GM12878 (cell line): ENCODE results near the gene SEC62. TPM values are rescaled to one million over a fixed set of nuclear protein-coding genes. Genes with fewer than 3 reads are reported as not detected.
A peak's percentile ranks its signal among the peaks of the same experiment; 100 is the strongest.

Source experiments
- ATAC-seq: fragments of 200-7000 bp; cut with Tn5 transposase; 3 replicates; pipeline ENCODE4 v1.9.1; 2020; ENCODE audit warnings: mild to moderate bottlenecking, moderate library complexity
- BruUV-seq: library from RNA; stranded (reverse); fragments of 400-500 nt; replicated peaks from 2 replicates; lab custom pipeline; 2021; lab: Mats Ljungman, UMichigan
- CTCF ChIA-PET: fragments of 300-600 bp; sonication (Branson Sonifier 250); formaldehyde crosslinking; extraction: SDS; loops from one replicate; lab custom pipeline; 2021; ENCODE audit warnings: inconsistent platforms; lab: Yijun Ruan, JAX
- POLR2A ChIA-PET: fragments of 350-600 bp; formaldehyde crosslinking; extraction: SDS; loops from one replicate; lab custom pipeline; 2021; ENCODE audit warnings: inconsistent platforms; lab: Charles Lee
- RAD21 ChIA-PET: fragments of 300-600 bp; sonication (Branson Sonifier 250); formaldehyde crosslinking; loops from one replicate; lab custom pipeline; 2023; ENCODE audit warnings: antibody characterized with exemption; ENCODE audit not compliant: unreplicated experiment; lab: Charles Lee
- SMC1A ChIA-PET: fragments of 300-600 bp; sonication (Branson Sonifier 250); formaldehyde crosslinking; loops from one replicate; lab custom pipeline; 2023; ENCODE audit not compliant: unreplicated experiment, uncharacterized antibody; lab: Charles Lee
- DNase-seq: peaks from one replicate; pipeline ENCODE4 v3.0.0-alpha.2; 2011; ENCODE audit warnings: low read depth, low spot score
- FAIRE-seq: peaks from 3 replicates; lab custom pipeline; 2011; peaks lifted over from hg19 to GRCh38; lab: Jason Lieb, UNC
- H2AFZ ChIP-seq: 2 replicates; pipeline ENCODE4 v1.6.0; 2011; ENCODE audit warnings: low read depth, low read length, control low read depth; ENCODE audit not compliant: control insufficient read depth
- H3K27ac ChIP-seq: 2 replicates; pipeline ENCODE4 v1.5.1; 2011; ENCODE audit warnings: control low read depth; ENCODE audit not compliant: control insufficient read depth, insufficient read depth
- H3K27me3 ChIP-seq, 2 experiments: replicated peaks in 1 of 2; 2 replicates each; pipeline versions ENCODE4 v1.6.0 to v1.6.1; 2011; ENCODE audit warnings: low read length in 1 of 2; ENCODE audit not compliant: control insufficient read depth in 2 of 2, insufficient read depth in 2 of 2
- H3K36me3 ChIP-seq, 2 experiments: 2 replicates each; pipeline ENCODE4 v1.5.1; 2011; ENCODE audit warnings: low read length in 1 of 2; ENCODE audit not compliant: control insufficient read depth in 2 of 2, insufficient read depth in 2 of 2
- H3K4me1 ChIP-seq: 2 replicates; pipeline ENCODE4 v1.6.1; 2011; ENCODE audit warnings: mild to moderate bottlenecking, low read length, moderate library complexity, mixed read lengths; ENCODE audit not compliant: control insufficient read depth, insufficient read depth
- H3K4me2 ChIP-seq: 2 replicates; pipeline ENCODE4 v1.6.0; 2011; ENCODE audit warnings: control low read depth; ENCODE audit not compliant: control insufficient read depth, insufficient read depth
- H3K4me3 ChIP-seq: fragments of 200-600 bp; sonication (generic); 2 replicates; pipeline ENCODE4 v1.5.1; 2016
- H3K79me2 ChIP-seq: 2 replicates; pipeline ENCODE4 v1.6.0; 2011; ENCODE audit warnings: low read length; ENCODE audit not compliant: control insufficient read depth, insufficient read depth
- H3K9ac ChIP-seq: 2 replicates; pipeline ENCODE4 v1.8.0; 2011; ENCODE audit warnings: low read length, control low read depth, mixed read lengths; ENCODE audit not compliant: control insufficient read depth, insufficient read depth
- H3K9me3 ChIP-seq: replicated peaks from 3 replicates; pipeline ENCODE4 v1.5.1; 2011; ENCODE audit warnings: mild to moderate bottlenecking, low read length; ENCODE audit not compliant: control insufficient read depth, insufficient read depth
- H4K20me1 ChIP-seq: 2 replicates; pipeline ENCODE4 v1.6.0; 2011; ENCODE audit not compliant: control insufficient read depth, insufficient read depth
- BCL11A ChIP-seq: IDR thresholded peaks from 2 replicates; pipeline ENCODE4 v1.6.1; 2011; ENCODE audit warnings: low read depth, low read length
- BRCA1 ChIP-seq: IDR thresholded peaks from 2 replicates; pipeline ENCODE4 v1.6.1; 2011; ENCODE audit warnings: low read depth, low read length, improper control_type of control experiment
- CREM ChIP-seq: IDR thresholded peaks from 2 replicates; pipeline ENCODE4 v1.6.1; 2014; ENCODE audit warnings: antibody characterized with exemption, low read depth
- EP300 ChIP-seq, 2 experiments: fragments of 150-350 bp in 1 of 2; IDR thresholded peaks; 2 replicates each; pipeline ENCODE4 v1.6.1; 2011 to 2012; ENCODE audit warnings: low read depth in 2 of 2, low read length in 2 of 2, borderline replicate concordance in 1 of 2, improper control_type of control experiment in 1 of 2, inconsistent platforms in 1 of 2; ENCODE audit not compliant: control insufficient read depth in 1 of 2
- EZH2 ChIP-seq: IDR thresholded peaks from 2 replicates; pipeline ENCODE4 v1.6.1; 2012; ENCODE audit warnings: low read depth, mild to moderate bottlenecking, control low read depth, inconsistent platforms, low read length, borderline replicate concordance; ENCODE audit not compliant: control insufficient read depth
- FOXM1 ChIP-seq: IDR thresholded peaks from 2 replicates; pipeline ENCODE4 v1.6.1; 2012; ENCODE audit warnings: low read depth, mild to moderate bottlenecking, inconsistent platforms, low read length, moderate library complexity
- HDAC2 ChIP-seq: fragments of 200-600 bp; sonication (generic); IDR thresholded peaks from 2 replicates; pipeline ENCODE4 v1.6.1; 2017
- JUNB ChIP-seq: IDR thresholded peaks from 2 replicates; pipeline ENCODE4 v1.6.1; 2016; ENCODE audit warnings: antibody characterized with exemption, mild to moderate bottlenecking
- MLLT1 ChIP-seq: fragments of 450-650 bp; IDR thresholded peaks from 2 replicates; pipeline ENCODE4 v1.6.1; 2016; ENCODE audit warnings: mild to moderate bottlenecking
- NFYB ChIP-seq: IDR thresholded peaks from 2 replicates; pipeline ENCODE4 v1.6.1; 2011; ENCODE audit warnings: low read depth, mild to moderate bottlenecking, low read length, improper control_type of control experiment, moderate library complexity; ENCODE audit not compliant: insufficient read depth
- SPI1 ChIP-seq: IDR thresholded peaks from 2 replicates; pipeline ENCODE4 v1.6.1; 2011; ENCODE audit warnings: low read depth, mild to moderate bottlenecking, low read length, moderate library complexity, borderline replicate concordance; ENCODE audit not compliant: insufficient read depth
- SUPT20H ChIP-seq: IDR thresholded peaks from 2 replicates; pipeline ENCODE4 v1.6.1; 2011; ENCODE audit warnings: low read depth, mild to moderate bottlenecking, low read length, moderate library complexity, borderline replicate concordance; ENCODE audit not compliant: control insufficient read depth
- TCF3 ChIP-seq: IDR thresholded peaks from 2 replicates; pipeline ENCODE4 v1.6.1; 2012; ENCODE audit warnings: low read depth, mild to moderate bottlenecking, low read length, borderline replicate concordance; ENCODE audit not compliant: insufficient read depth
- WGBS: methylation state at CpG from one replicate; pipeline ENCODE4 v1.1.6; 2016; ENCODE audit warnings: low lambda C conversion rate; ENCODE audit not compliant: insufficient replicate concordance, insufficient coverage; ENCODE audit errors: missing lambda C conversion rate; 5-methylcytosine and 5-hydroxymethylcytosine counted together
- in situ Hi-C: fragments of 300-500 bp; cut with MboI; formaldehyde crosslinking; loops from 9 replicates; pipeline ENCODE4 v1.14.3; 2018; ENCODE audit warnings: mixed read lengths
- intact Hi-C: fragments of 100-400 bp; cut with micrococcal nuclease; formaldehyde crosslinking; loops from one replicate; pipeline ENCODE4 v1.14.2; 2022; ENCODE audit not compliant: unreplicated experiment
- polyA plus RNA-seq, 11 experiments: library from polyadenylated mRNA; depleted of rRNA in 4 of 11; unstranded in 6 of 11; stranded (reverse) in 5 of 11; fragments of >200 nt; fragmentation: Nextera tagmentation in 4 of 11; fragmentation: Illumina TruSeq in 1 of 11; extraction: Ambion mirVana in 4 of 11; extraction: Trizol in 1 of 11; gene quantifications; 1 replicate in 1 of 11; 2 replicates in 10 of 11; pipeline versions ENCODE4 v1.2.1 to v1.2.3, GENCODE V29; 2011 to 2016; ENCODE audit warnings: inconsistent platforms in 2 of 11, missing spikeins in 2 of 11, low read depth in 1 of 11
- total RNA-seq, 4 experiments: library from RNA; depleted of rRNA in 3 of 4; stranded (reverse); fragments of >200 nt in 3 of 4; fragmentation: Illumina TruSeq in 1 of 4; extraction: Trizol in 1 of 4; gene quantifications; 2 replicates each; pipeline versions ENCODE4 v1.2.1 to v1.2.3, GENCODE V29; 2013 to 2021
- TF ChIP-seq, protein P1 (sequence below): IDR thresholded peaks from 2 replicates; pipeline ENCODE4 v1.6.1; 2012; ENCODE audit warnings: mild to moderate bottlenecking, low read depth, low read length
- TF ChIP-seq, protein P2 (sequence below): fragments of 450-650 bp; IDR thresholded peaks from 2 replicates; pipeline ENCODE4 v1.6.1; 2017; ENCODE audit warnings: low read depth, mild to moderate bottlenecking, moderate library complexity
- TF ChIP-seq, protein P3 (sequence below): IDR thresholded peaks from 2 replicates; pipeline ENCODE4 v1.6.1; 2012; ENCODE audit warnings: low read depth, low read length, improper control_type of control experiment

Gene SEC62
- total and polyA plus RNA-seq, 10 of the 15 experiments (the other 5 are each of a cell fraction or from before 2014, with no cell fraction given), result 25.6 to 270 (median 94.8) TPM

DNA sequence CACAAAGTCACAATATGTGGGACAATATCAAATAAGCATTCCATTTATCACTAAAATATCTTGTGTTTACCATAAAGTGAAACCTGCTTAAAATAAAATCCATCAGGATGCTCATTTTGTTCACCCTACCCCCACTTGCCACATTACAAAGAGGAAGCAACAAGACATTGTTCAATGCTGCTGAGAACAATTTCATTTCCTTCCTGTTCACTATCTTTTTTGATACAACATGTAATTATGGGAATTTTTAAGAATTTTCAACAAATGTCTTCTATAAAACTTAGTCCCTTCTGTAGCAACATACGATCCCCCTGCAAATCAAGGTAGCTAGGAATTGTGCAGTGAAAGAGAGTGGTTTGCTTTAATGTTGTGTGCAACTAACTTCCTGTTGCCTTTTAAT lies 36.3 kb downstream of the SEC62 start:
- TF ChIP-seq, protein P1, sequence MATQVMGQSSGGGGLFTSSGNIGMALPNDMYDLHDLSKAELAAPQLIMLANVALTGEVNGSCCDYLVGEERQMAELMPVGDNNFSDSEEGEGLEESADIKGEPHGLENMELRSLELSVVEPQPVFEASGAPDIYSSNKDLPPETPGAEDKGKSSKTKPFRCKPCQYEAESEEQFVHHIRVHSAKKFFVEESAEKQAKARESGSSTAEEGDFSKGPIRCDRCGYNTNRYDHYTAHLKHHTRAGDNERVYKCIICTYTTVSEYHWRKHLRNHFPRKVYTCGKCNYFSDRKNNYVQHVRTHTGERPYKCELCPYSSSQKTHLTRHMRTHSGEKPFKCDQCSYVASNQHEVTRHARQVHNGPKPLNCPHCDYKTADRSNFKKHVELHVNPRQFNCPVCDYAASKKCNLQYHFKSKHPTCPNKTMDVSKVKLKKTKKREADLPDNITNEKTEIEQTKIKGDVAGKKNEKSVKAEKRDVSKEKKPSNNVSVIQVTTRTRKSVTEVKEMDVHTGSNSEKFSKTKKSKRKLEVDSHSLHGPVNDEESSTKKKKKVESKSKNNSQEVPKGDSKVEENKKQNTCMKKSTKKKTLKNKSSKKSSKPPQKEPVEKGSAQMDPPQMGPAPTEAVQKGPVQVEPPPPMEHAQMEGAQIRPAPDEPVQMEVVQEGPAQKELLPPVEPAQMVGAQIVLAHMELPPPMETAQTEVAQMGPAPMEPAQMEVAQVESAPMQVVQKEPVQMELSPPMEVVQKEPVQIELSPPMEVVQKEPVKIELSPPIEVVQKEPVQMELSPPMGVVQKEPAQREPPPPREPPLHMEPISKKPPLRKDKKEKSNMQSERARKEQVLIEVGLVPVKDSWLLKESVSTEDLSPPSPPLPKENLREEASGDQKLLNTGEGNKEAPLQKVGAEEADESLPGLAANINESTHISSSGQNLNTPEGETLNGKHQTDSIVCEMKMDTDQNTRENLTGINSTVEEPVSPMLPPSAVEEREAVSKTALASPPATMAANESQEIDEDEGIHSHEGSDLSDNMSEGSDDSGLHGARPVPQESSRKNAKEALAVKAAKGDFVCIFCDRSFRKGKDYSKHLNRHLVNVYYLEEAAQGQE, result no peak
- no peak for TF ChIP-seq CREM
- TF ChIP-seq SPI1, result no peak
- TF ChIP-seq EP300 (IDR thresholded peaks at IDR 0.05; ENCODE audit: borderline replicate concordance in 1 of 2, control insufficient read depth in 1 of 2, low read depth in 2 of 2, low read length in 2 of 2), result no peak
- TF ChIP-seq FOXM1, result no peak
- TF ChIP-seq, protein P2, sequence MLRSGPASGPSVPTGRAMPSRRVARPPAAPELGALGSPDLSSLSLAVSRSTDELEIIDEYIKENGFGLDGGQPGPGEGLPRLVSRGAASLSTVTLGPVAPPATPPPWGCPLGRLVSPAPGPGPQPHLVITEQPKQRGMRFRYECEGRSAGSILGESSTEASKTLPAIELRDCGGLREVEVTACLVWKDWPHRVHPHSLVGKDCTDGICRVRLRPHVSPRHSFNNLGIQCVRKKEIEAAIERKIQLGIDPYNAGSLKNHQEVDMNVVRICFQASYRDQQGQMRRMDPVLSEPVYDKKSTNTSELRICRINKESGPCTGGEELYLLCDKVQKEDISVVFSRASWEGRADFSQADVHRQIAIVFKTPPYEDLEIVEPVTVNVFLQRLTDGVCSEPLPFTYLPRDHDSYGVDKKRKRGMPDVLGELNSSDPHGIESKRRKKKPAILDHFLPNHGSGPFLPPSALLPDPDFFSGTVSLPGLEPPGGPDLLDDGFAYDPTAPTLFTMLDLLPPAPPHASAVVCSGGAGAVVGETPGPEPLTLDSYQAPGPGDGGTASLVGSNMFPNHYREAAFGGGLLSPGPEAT, result no peak
- TF ChIP-seq SUPT20H, result no peak
- TF ChIP-seq TCF3, result no peak
- TF ChIP-seq BRCA1, result no peak
- TF ChIP-seq, protein P3, sequence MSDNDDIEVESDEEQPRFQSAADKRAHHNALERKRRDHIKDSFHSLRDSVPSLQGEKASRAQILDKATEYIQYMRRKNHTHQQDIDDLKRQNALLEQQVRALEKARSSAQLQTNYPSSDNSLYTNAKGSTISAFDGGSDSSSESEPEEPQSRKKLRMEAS, result no peak
- TF ChIP-seq MLLT1, result no peak
- TF ChIP-seq NFYB, result no peak
- no peak for TF ChIP-seq BCL11A
- TF ChIP-seq JUNB, result no peak
- no peak for TF ChIP-seq HDAC2
- TF ChIP-seq EZH2, result no peak
- 50% methylated on average over 1 of the region's 1 CpG for WGBS
- H3K27ac ChIP-seq, result peak overlapping the region; percentile 29; the same call in 1 of the 2 replicates
- H3K4me2 ChIP-seq, result peak overlapping the region; percentile 50; the same call in 1 of the 2 replicates
- no TSS peak for BruUV-seq
- in situ Hi-C loops (no loop called here), intact Hi-C loops (no loop called here)
- ATAC-seq (no peak), DNase-seq (no peak), FAIRE-seq (peak; percentile 7)
- peaks cover 30% of the 10 kb centered on the region for H3K4me1 ChIP-seq
- H3K79me2 ChIP-seq, result no peaks in the 10 kb centered on the region
- SMC1A ChIA-PET, result interaction anchor here (0.8 kb wide), 1 partner anchor 32 kb away, joined by 3 read pairs; no protein-coding TSS in a partner anchor
- RAD21 ChIA-PET, result no interaction called here
- no peaks in the 10 kb centered on the region for H3K36me3 ChIP-seq
- no peak overlapping the region for H3K9ac ChIP-seq
- peak overlapping the region; percentile 53 for H2AFZ ChIP-seq
- no peaks in the 10 kb centered on the region for H4K20me1 ChIP-seq
- no peaks in the 10 kb centered on the region for H3K9me3 ChIP-seq
- H3K4me3 ChIP-seq, result no peak overlapping the region
- CTCF ChIA-PET, result interaction anchor here (1.2 kb wide), 1 partner anchor 140 kb away, joined by 3 read pairs; no protein-coding TSS in a partner anchor
- no peaks in the 10 kb centered on the region for H3K27me3 ChIP-seq
- POLR2A ChIA-PET, result no interaction called here
